CD4-positive, alpha-beta T cell treated with Interleukin-4 for 4 hours (primary cell): ENCODE data around the gene RELL2.
A peak's percentile ranks its signal among the peaks of the same experiment; 100 is the strongest.

Experiments
- DNase-seq: peaks from one replicate; pipeline ENCODE4 v3.0.0-alpha.2; 2020

The RELL2 gene

GRCh38 chr5:141681295-141681694, 44.5 kb downstream of the RELL2 start:
- DNase-seq: no peak

- peak; percentile 30 for DNase-seq
Observed at GRCh38 chr5:141681695-141682641, 45.2 kb downstream of the RELL2 start, which contains the start of gene ARAP3. ARAP3 (minus strand) TSS chr5:141682230; CDS start chr5:141680486, 1,744 bp downstream.

GRCh38 chr5:141683596-141684141, 46.9 kb downstream of the RELL2 start:
- no peak for DNase-seq

GRCh38 chr5:141685591-141685990, 48.8 kb downstream of the RELL2 start:
- no peak for DNase-seq

GRCh38 chr5:141686648-141687416, 50.0 kb downstream of the RELL2 start:
- DNase-seq: no peak
